Brain microvascular endothelial cell (primary cell): ENCODE results near the gene TAS1R3.
"Not testable (repeated sequence)": the region's sequence is repeated elsewhere in the genome, so short reads cannot be mapped to it uniquely, and the experiment has no call there.

Source experiments
- DNase-seq: peaks from one replicate; pipeline ENCODE4 v3.0.0-alpha.2; 2020
- H3K27ac ChIP-seq: fragments of 250-450 bp; sonication (Bioruptor Pico); 2 replicates; pipeline ENCODE4 v1.5.1; 2020; ENCODE audit warnings: mild to moderate bottlenecking, moderate library complexity
- H3K27me3 ChIP-seq: fragments of 250-450 bp; sonication (Bioruptor Pico); replicated peaks from 2 replicates; pipeline ENCODE4 v1.5.1; 2020; ENCODE audit warnings: mild to moderate bottlenecking
- H3K36me3 ChIP-seq: fragments of 250-450 bp; sonication (Bioruptor Pico); replicated peaks from 2 replicates; pipeline ENCODE4 v1.5.1; 2020; ENCODE audit warnings: mild to moderate bottlenecking
- H3K4me3 ChIP-seq: 2 replicates; pipeline ENCODE4 v1.5.1; 2011; ENCODE audit warnings: low read depth, mild to moderate bottlenecking, control low read depth, low read length, moderate library complexity
- CTCF ChIP-seq: IDR thresholded peaks from 2 replicates; pipeline ENCODE4 v1.5.1; 2011; ENCODE audit warnings: low read depth, mild to moderate bottlenecking, moderate library complexity, low read length, control low read depth, inconsistent platforms; ENCODE audit errors: missing control alignments
- in situ Hi-C: cut with HindIII; loops from 2 replicates; pipeline ENCODE4 v1.10.0; 2017; ENCODE audit warnings: low sequenced_read_pairs, low pct_ligation_motif_present

TAS1R3 gene

GRCh38 chr1:1315435-1315954 is 15.6 kb upstream of the TAS1R3 start:
- DNase-seq, result no peak
- H3K27ac ChIP-seq, result no peak overlapping the region
- in situ Hi-C loops, result no loop called here
- no peak for TF ChIP-seq CTCF
- H3K36me3 ChIP-seq, result peaks cover 56% of the 10 kb centered on the region
- no peaks in the 10 kb centered on the region for H3K27me3 ChIP-seq
- H3K4me3 ChIP-seq, result no peak overlapping the region

- H3K27me3 ChIP-seq, H3K27ac ChIP-seq, in situ Hi-C loops, H3K4me3 ChIP-seq, DNase-seq: not testable (repeated sequence)
- peaks cover 53% of the 10 kb centered on the region for H3K36me3 ChIP-seq
Measured at GRCh38 chr1:1316199-1316598, 14.9 kb upstream of the TAS1R3 start.

- H3K27ac ChIP-seq, result no peak overlapping the region
- DNase-seq, result no peak
- no peak for TF ChIP-seq CTCF
- H3K27me3 ChIP-seq, result no peaks in the 10 kb centered on the region
- no peak overlapping the region for H3K4me3 ChIP-seq
- peaks cover 43% of the 10 kb centered on the region for H3K36me3 ChIP-seq
- in situ Hi-C loops, result no loop called here
Measured at GRCh38 chr1:1317420-1317819, 13.7 kb upstream of the TAS1R3 start.

GRCh38 chr1:1318131-1318652 is 12.9 kb upstream of the TAS1R3 start:
- no peak overlapping the region for H3K4me3 ChIP-seq
- TF ChIP-seq CTCF, result no peak
- H3K27me3 ChIP-seq, result no peaks in the 10 kb centered on the region
- H3K27ac ChIP-seq, result peak overlapping the region; percentile 47
- H3K36me3 ChIP-seq, result peaks cover 36% of the 10 kb centered on the region
- peak; percentile 95 for DNase-seq
- in situ Hi-C loops, result no loop called here

- no peak for DNase-seq
- Histone ChIP-seq H3K27ac (peak overlapping the region; percentile 47), H3K36me3 (peaks cover 27% of the 10 kb centered on the region), H3K4me3 (no peak overlapping the region), H3K27me3 (no peaks in the 10 kb centered on the region)
- TF ChIP-seq CTCF, result no peak
- in situ Hi-C loops, result no loop called here
Measured at GRCh38 chr1:1318777-1319645, 12.1 kb upstream of the TAS1R3 start.

GRCh38 chr1:1319646-1319941 is 11.5 kb upstream of the TAS1R3 start:
- TF ChIP-seq CTCF, result no peak
- no peak for DNase-seq
- H3K36me3 ChIP-seq, result peaks cover 22% of the 10 kb centered on the region
- no peak overlapping the region for H3K4me3 ChIP-seq
- no peak overlapping the region for H3K27ac ChIP-seq
- no peaks in the 10 kb centered on the region for H3K27me3 ChIP-seq
- in situ Hi-C loops, result no loop called here
